ENCODE results near the gene SEPSECS. TPM values are rescaled to one million over a fixed set of nuclear protein-coding genes. Genes with fewer than 3 reads are reported as not detected.

SEPSECS gene
- total RNA-seq, 4 donors from 2014 or later, result 6.9 to 22.8 (median 10.4) TPM

- H3K27me3 ChIP-seq, result no peaks in the 10 kb centered on the region
- intact Hi-C loops (cut with DNase I; ENCODE audit: low total_unique reads), result no loop called here
- no peaks in the 10 kb centered on the region for H3K36me3 ChIP-seq
- H3K4me1 ChIP-seq, result no peaks in the 10 kb centered on the region
- H3K27ac ChIP-seq, result no peak overlapping the region
- H3K4me3 ChIP-seq, result no peak overlapping the region
- TF ChIP-seq POLR2A (IDR thresholded peaks at IDR 0.05) (no peak), CTCF (IDR thresholded peaks at IDR 0.05) (no peak)
- peaks cover 0 to 3% of the 10 kb centered on the region in 2 donors for H3K9me3 ChIP-seq
- DNase-seq, result no peak
These were observed 3.2 kb downstream of the SEPSECS start for GRCh38 chr4:25157081-25157480.

DNA sequence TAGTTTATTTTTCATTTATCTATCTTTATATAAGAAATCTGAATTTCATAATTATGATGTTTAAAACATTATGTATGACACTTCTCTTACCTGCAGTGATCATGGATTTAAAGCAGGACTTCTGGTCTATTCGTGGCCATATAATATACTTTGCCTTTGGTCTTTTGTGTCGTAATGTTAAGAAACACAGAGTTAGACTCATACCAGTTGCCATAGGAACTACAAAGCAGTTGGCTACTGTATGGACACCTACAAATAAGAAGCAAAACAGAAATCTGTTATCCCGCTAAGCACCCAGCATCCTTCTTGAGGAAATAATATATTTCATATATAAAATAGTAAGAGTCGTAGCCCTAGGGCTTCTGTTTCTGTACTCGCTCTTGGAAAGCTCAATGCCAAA, 4.3 kb downstream of the SEPSECS start:
- intact Hi-C loops (cut with DNase I; ENCODE audit: low total_unique reads), result no loop called here
- H3K36me3 ChIP-seq, result no peaks in the 10 kb centered on the region
- no peak for DNase-seq
- H3K27me3 ChIP-seq, result no peaks in the 10 kb centered on the region
- H3K27ac ChIP-seq, result no peak overlapping the region
- peaks cover 0 to 3% of the 10 kb centered on the region in 2 donors for H3K9me3 ChIP-seq
- H3K4me3 ChIP-seq, result no peak overlapping the region
- no peak for TF ChIP-seq CTCF (IDR thresholded peaks at IDR 0.05)
- no peak for TF ChIP-seq POLR2A (IDR thresholded peaks at IDR 0.05)
- no peaks in the 10 kb centered on the region for H3K4me1 ChIP-seq

DNA sequence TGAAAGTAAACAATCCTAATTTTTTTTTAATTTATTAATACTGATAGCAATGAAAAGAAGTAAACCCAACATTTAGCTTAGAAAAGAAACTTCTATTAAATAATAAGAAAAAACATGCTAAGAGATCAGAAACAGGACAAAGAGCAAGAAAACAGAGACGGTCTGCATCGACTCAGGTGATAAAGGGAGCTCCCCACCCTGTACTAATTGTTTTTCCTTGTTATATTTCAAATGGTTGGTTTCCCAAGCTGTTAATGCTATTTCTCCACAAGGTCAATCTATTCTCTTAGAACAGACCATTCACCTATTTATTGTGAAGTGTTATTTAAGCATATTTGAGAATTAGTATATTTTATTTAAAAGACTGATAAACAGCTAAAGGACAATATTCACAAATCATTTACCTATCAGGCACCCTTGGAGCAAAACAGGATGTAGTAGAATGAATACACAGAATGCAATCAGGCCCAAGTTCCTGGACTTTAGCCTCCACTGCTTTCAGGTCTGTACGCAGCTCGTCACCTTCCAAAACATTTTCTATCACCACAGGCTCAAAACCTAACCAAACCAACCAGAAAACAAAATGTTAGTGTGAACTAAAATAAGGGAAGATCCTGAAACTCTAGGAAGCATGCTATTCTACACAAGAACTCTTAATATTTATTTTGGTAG, 5.5 kb downstream of the SEPSECS start:
- Histone ChIP-seq H3K36me3 (no peaks in the 10 kb centered on the region), H3K27ac (no peak overlapping the region), H3K4me3 (no peak overlapping the region), H3K4me1 (no peaks in the 10 kb centered on the region), H3K27me3 (no peaks in the 10 kb centered on the region), H3K9me3 (peaks cover 0 to 3% of the 10 kb centered on the region in 2 donors)
- intact Hi-C loops (cut with DNase I; ENCODE audit: low total_unique reads), result no loop called here
- TF ChIP-seq POLR2A (IDR thresholded peaks at IDR 0.05), result no peak
- no peak for TF ChIP-seq CTCF (IDR thresholded peaks at IDR 0.05)
- no peak for DNase-seq

- Histone ChIP-seq H3K9me3 (no peaks in the 10 kb centered on the region), H3K4me3 (no peak overlapping the region), H3K27ac (no peak overlapping the region), H3K27me3 (no peaks in the 10 kb centered on the region), H3K4me1 (no peaks in the 10 kb centered on the region), H3K36me3 (peaks cover 0 to 2% of the 10 kb centered on the region in 2 donors)
- DNase-seq, result no peak
- no peak for TF ChIP-seq POLR2A (IDR thresholded peaks at IDR 0.05)
- TF ChIP-seq CTCF (IDR thresholded peaks at IDR 0.05), result no peak
- intact Hi-C loops (cut with DNase I; ENCODE audit: low total_unique reads), result no loop called here
These were observed 14.2 kb downstream of the SEPSECS start for GRCh38 chr4:25146076-25146475.

- DNase-seq, result no peak
- no peaks in the 10 kb centered on the region for H3K4me1 ChIP-seq
- no peaks in the 10 kb centered on the region for H3K9me3 ChIP-seq
- no peak for TF ChIP-seq POLR2A (IDR thresholded peaks at IDR 0.05)
- peak; percentile 54 to 58 (median 56) for TF ChIP-seq CTCF (IDR thresholded peaks at IDR 0.05)
- no peak overlapping the region for H3K27ac ChIP-seq
- no peak overlapping the region for H3K4me3 ChIP-seq
- intact Hi-C loops (cut with DNase I; ENCODE audit: low total_unique reads), result no loop called here
- peaks cover 0 to 2% of the 10 kb centered on the region in 2 donors for H3K36me3 ChIP-seq
- H3K27me3 ChIP-seq, result no peaks in the 10 kb centered on the region
These were observed 15.3 kb downstream of the SEPSECS start for GRCh38 chr4:25144870-25145481.
